HUES6 (cell line): ENCODE data around the gene CSK.

Source experiments
- H3K27ac ChIP-seq: 2 replicates; pipeline ENCODE4 v1.7.0; 2013; ENCODE audit warnings: low read depth, mild to moderate bottlenecking, low read length, inconsistent platforms
- H3K27me3 ChIP-seq: 2 replicates; pipeline ENCODE4 v1.6.1; 2013; ENCODE audit warnings: low read length; ENCODE audit not compliant: control insufficient read depth, insufficient read depth
- H3K36me3 ChIP-seq: 2 replicates; pipeline ENCODE4 v1.6.1; 2013; ENCODE audit warnings: low read length; ENCODE audit not compliant: control insufficient read depth, insufficient read depth
- H3K4me1 ChIP-seq: 2 replicates; pipeline ENCODE4 v1.6.1; 2013; ENCODE audit warnings: low read length; ENCODE audit not compliant: control insufficient read depth, insufficient read depth
- H3K4me3 ChIP-seq: 2 replicates; pipeline ENCODE4 v1.5.1; 2013; ENCODE audit warnings: low read depth, low read length
- H3K9ac ChIP-seq: one replicate; pipeline ENCODE4 v1.6.1; 2013; ENCODE audit warnings: mild to moderate bottlenecking, low read length
- H3K9me3 ChIP-seq: 2 replicates; pipeline ENCODE4 v1.6.1; 2013; ENCODE audit warnings: low read depth, low read length; ENCODE audit not compliant: control insufficient read depth, insufficient read depth

CSK gene

GRCh38 chr15:74821091-74821789 lies 39.4 kb downstream of the CSK start:
- H3K9ac ChIP-seq, result no peak overlapping the region
- no peaks in the 10 kb centered on the region for H3K9me3 ChIP-seq
- H3K4me3 ChIP-seq, result no peak overlapping the region
- H3K27ac ChIP-seq, result no peak overlapping the region
- no peaks in the 10 kb centered on the region for H3K36me3 ChIP-seq
- H3K27me3 ChIP-seq, result peaks cover 30% of the 10 kb centered on the region
- H3K4me1 ChIP-seq, result peaks cover 35% of the 10 kb centered on the region

- Histone ChIP-seq H3K9ac (no peak overlapping the region), H3K4me3 (no peak overlapping the region)
Observed at GRCh38 chr15:74821790-74822158, 39.9 kb downstream of the CSK start.

GRCh38 chr15:74822233-74822632 lies 40.4 kb downstream of the CSK start:
- Histone ChIP-seq H3K9me3 (no peaks in the 10 kb centered on the region), H3K27ac (no peak overlapping the region), H3K9ac (no peak overlapping the region), H3K4me3 (no peak overlapping the region), H3K4me1 (peaks cover 32% of the 10 kb centered on the region), H3K36me3 (no peaks in the 10 kb centered on the region), H3K27me3 (peaks cover 39% of the 10 kb centered on the region)

More at GRCh38 chr15:74821790-74822158, 39.9 kb downstream of the CSK start:
- Histone ChIP-seq H3K36me3 (no peaks in the 10 kb centered on the region), H3K27ac (no peak overlapping the region), H3K4me1 (peaks cover 33% of the 10 kb centered on the region), H3K27me3 (peaks cover 35% of the 10 kb centered on the region), H3K9me3 (no peaks in the 10 kb centered on the region)

GRCh38 chr15:74823324-74823723 lies 41.4 kb downstream of the CSK start:
- Histone ChIP-seq H3K9me3 (no peaks in the 10 kb centered on the region), H3K27ac (no peak overlapping the region), H3K4me3 (no peak overlapping the region), H3K9ac (no peak overlapping the region), H3K27me3 (peaks cover 50% of the 10 kb centered on the region), H3K36me3 (no peaks in the 10 kb centered on the region), H3K4me1 (peaks cover 28% of the 10 kb centered on the region)

- H3K4me3 ChIP-seq, result no peak overlapping the region
- H3K27ac ChIP-seq, result no peak overlapping the region
- no peaks in the 10 kb centered on the region for H3K36me3 ChIP-seq
- no peak overlapping the region for H3K9ac ChIP-seq
- H3K27me3 ChIP-seq, result peaks cover 61% of the 10 kb centered on the region
- H3K9me3 ChIP-seq, result no peaks in the 10 kb centered on the region
- H3K4me1 ChIP-seq, result peaks cover 24% of the 10 kb centered on the region
Observed at GRCh38 chr15:74824976-74825375, 43.1 kb downstream of the CSK start.

- Histone ChIP-seq H3K4me3 (peak overlapping the region; percentile 43; the same call in 1 of the 2 replicates), H3K4me1 (peaks cover 20% of the 10 kb centered on the region), H3K9ac (no peak overlapping the region), H3K27me3 (peaks cover 61% of the 10 kb centered on the region), H3K36me3 (no peaks in the 10 kb centered on the region), H3K27ac (no peak overlapping the region), H3K9me3 (no peaks in the 10 kb centered on the region)
Observed at GRCh38 chr15:74825866-74826265, 44.0 kb downstream of the CSK start.

- no peak within 1 kb of the TSS for H3K9ac ChIP-seq
- no peaks in the 10 kb centered on the region for H3K36me3 ChIP-seq
- no peaks in the 10 kb centered on the region for H3K9me3 ChIP-seq
- peaks cover 15% of the 10 kb centered on the region for H3K4me1 ChIP-seq
- peaks cover 61% of the 10 kb centered on the region for H3K27me3 ChIP-seq
- H3K27ac ChIP-seq, result no peak within 1 kb of the TSS
- H3K4me3 ChIP-seq, result peak within 1 kb of the TSS; percentile 43; the same call in 1 of the 2 replicates
Observed at GRCh38 chr15:74826364-74826819, 44.5 kb downstream of the CSK start, which contains the start of gene CPLX3. TSS of gene CPLX3 (plus strand) at chr15:74826627. CDS start at chr15:74826704, 77 bp downstream.

GRCh38 chr15:74826921-74827320 lies 45.0 kb downstream of the CSK start:
- Histone ChIP-seq H3K4me3 (peak overlapping the region; percentile 41; the same call in 1 of the 2 replicates), H3K27me3 (peaks cover 61% of the 10 kb centered on the region), H3K9ac (no peak overlapping the region), H3K27ac (no peak overlapping the region), H3K4me1 (peaks cover 10% of the 10 kb centered on the region; the same call in 1 of the 2 replicates), H3K9me3 (no peaks in the 10 kb centered on the region), H3K36me3 (no peaks in the 10 kb centered on the region)

- H3K27ac ChIP-seq, result no peak overlapping the region
- no peak overlapping the region for H3K4me3 ChIP-seq
- H3K9ac ChIP-seq, result no peak overlapping the region
- H3K4me1 ChIP-seq, result peaks cover 10% of the 10 kb centered on the region; the same call in 1 of the 2 replicates
- H3K36me3 ChIP-seq, result no peaks in the 10 kb centered on the region
- H3K27me3 ChIP-seq, result peaks cover 61% of the 10 kb centered on the region
- H3K9me3 ChIP-seq, result no peaks in the 10 kb centered on the region
Observed at GRCh38 chr15:74827614-74828013, 45.7 kb downstream of the CSK start.

GRCh38 chr15:74828835-74829234 lies 47.0 kb downstream of the CSK start:
- peaks cover 10% of the 10 kb centered on the region; the same call in 1 of the 2 replicates for H3K4me1 ChIP-seq
- H3K9me3 ChIP-seq, result no peaks in the 10 kb centered on the region
- H3K4me3 ChIP-seq, result no peak overlapping the region
- H3K9ac ChIP-seq, result no peak overlapping the region
- no peak overlapping the region for H3K27ac ChIP-seq
- H3K27me3 ChIP-seq, result peaks cover 55% of the 10 kb centered on the region
- H3K36me3 ChIP-seq, result no peaks in the 10 kb centered on the region

GRCh38 chr15:74829486-74829885 lies 47.6 kb downstream of the CSK start:
- peaks cover 48% of the 10 kb centered on the region for H3K27me3 ChIP-seq
- no peaks in the 10 kb centered on the region for H3K9me3 ChIP-seq
- no peak overlapping the region for H3K27ac ChIP-seq
- H3K9ac ChIP-seq, result no peak overlapping the region
- peaks cover 10% of the 10 kb centered on the region; the same call in 1 of the 2 replicates for H3K4me1 ChIP-seq
- H3K36me3 ChIP-seq, result no peaks in the 10 kb centered on the region
- H3K4me3 ChIP-seq, result no peak overlapping the region
